Right forelimb (tissue), 1 donor: Measurements from ENCODE around the gene AKT2.

Experiments used
- DNase-seq: peaks from one replicate; pipeline ENCODE4 v3.0.0-alpha.2; 2018

AKT2 gene

DNA sequence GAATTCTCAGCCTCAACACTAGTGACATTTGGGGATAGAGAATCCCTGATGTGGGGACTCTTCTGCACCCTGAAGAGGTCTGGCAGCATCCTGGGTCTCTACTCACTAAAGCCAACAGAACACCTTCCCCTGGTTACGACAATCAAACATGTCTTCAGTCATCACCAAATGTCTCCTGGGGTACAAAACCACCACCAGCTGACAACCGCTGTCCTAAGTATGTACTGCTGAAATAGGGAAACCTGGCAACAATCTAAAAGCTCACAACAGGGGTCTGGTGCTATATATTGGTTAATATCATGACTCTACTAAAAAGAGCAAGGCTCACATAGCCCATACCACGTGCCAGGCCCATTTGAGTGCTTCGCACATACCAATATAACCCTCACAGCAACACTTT is 13.4 kb downstream of the AKT2 start:
- DNase-seq, result no peak

DNA sequence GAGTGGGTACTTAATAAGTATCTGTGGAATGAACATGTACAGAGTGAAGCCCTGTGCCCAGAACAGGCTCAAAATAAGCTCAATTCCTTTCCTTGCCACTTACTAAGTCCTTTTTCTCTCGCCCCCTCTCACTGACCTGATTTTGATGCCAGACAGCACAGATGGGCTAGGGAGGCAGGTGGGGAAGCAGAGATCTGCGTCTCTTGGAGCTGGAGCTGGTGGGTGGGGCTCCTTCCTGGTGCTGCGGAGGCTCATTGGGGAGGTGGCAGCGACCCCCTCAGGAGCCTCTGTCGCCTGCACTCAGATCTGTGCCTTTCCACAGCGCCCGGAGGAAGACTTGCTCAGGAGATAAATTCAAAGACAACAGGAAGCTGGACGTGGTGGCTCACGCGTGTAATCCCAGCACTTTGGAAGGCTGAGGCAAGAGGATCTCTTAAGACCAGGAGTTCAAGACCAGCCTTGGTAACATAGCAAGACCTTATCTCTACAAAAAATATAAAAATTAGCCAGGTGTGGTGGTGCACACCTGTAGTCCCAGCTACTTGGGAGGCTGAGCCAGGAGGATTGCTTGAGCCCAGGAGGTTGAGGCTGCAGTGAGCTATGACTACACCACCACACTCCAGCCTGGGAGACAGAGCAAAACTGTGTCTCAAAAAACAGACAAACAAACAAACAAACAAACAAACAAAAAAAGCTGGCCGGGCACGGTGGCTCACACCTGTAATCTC is 14.6 kb downstream of the AKT2 start:
- no peak for DNase-seq

DNA sequence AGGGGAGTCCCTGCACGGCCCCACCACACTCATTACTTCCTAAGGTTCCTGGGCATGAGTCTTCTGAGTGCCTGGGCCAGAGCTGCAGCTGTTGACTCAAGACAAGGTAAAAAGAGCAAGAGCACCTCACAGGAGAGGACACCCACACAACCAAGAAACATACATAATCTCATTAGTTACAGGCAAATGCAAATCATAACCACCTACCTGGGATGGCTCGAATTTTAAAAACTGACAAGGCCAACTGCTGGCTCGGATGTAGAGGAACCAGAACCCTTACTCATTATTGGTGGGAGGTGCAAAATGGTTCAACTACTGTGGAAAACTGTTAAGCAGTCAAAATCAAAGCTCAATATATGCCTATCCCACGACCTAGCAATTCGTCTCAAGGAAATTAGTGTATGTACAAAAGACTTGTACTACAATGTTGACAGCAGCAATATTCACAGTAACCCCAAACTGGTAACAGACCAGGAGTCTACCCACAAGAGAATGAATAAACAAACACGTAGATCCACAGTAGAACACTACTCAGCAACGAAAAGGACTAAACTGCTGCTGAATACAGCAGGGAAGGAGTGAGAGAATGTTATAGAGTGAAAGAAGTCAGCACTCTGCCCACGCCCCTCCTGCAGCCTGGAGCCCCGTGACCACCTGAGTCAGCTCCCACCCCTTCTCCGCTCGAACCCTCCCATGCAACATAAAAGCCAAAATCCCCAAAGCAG is 15.8 kb downstream of the AKT2 start:
- no peak for DNase-seq

DNA sequence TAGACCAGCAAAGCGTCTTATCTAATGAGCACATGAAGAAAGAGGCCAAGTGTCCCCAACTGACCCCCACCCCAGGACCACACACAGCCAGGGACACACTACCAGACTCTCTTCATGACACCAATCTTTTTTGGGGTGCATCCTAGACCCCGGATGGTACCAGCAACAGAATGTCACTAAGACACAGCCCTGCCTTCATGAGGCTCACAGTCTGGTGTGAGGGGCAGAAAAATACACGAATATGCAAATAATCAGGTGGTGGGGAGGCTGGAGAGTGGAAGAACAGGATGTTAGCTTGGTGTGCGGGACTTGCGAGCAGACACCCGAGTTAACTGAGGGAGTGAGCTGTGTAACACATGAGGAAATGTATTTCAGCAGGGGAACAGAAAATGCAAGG is 17.5 kb downstream of the AKT2 start:
- DNase-seq, result no peak

DNA sequence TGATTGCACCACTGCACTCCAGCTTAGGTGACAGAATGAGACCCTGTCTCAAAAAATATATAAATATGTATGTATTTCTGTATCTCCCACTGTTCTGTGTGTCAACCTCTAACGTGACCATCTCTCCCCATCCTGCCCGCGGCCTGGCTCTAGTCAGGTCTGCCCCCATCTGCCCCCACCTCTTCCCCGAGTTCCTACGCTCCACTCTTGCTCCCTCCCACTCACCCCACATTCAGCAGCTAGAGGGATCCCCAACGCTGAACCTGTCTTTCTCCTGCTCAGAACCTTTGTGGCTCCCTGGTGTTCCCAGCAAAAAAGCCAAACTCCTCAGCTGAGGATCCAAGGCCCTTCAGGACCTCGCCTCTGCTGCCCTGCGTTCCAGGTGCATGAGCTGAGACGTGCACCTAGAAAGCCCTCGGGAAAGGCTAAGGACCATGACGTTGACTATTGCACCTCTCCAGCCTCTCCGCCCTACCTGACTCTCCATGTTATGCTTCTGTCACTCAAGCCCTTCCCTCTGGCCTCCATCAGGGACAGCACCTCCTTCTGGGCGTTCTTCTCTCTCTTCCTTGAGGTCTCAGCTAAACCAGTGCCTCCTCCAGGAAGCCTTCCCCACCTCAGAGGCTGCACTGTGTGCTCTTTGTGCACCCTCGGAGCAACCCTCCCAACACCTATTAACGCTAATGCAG is 18.1 kb downstream of the AKT2 start:
- DNase-seq, result no peak

DNA sequence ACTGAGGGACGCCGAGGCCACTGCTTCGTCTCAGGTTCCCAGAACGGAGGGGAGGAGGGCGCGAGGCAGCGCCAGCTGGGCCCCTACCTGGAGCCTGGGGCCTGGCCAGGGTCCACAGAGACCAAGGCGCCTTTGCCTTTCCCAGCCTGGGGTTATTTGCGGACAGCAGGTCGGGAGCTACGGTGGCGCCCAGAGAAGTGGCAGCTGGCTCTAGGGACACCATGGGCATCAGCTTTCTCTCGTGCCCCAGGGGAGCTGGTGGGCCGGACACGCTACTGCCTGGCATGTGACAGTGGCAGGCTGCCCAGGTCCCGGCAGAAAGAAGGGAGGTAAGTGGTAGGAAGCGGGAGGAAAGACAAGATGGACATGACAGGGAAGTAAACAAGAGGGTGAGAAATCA is 19.0 kb downstream of the AKT2 start:
- no peak for DNase-seq

DNA sequence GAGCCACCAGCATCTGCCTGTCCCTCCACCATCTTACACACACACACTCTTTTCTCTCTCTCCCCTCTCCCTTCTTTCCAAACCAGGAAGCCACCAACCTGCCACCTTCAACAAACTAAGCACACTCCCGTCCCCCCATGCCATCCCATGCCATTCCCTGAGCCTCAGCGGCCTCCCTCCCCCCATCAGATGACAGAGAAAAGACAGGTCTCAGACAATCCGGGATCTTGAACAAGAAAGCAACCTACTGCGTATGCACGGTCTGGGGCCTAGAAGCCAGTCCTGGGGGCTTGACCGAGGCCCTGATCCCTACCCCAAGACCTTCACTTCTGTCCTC is 19.4 kb downstream of the AKT2 start:
- DNase-seq, result no peak

DNA sequence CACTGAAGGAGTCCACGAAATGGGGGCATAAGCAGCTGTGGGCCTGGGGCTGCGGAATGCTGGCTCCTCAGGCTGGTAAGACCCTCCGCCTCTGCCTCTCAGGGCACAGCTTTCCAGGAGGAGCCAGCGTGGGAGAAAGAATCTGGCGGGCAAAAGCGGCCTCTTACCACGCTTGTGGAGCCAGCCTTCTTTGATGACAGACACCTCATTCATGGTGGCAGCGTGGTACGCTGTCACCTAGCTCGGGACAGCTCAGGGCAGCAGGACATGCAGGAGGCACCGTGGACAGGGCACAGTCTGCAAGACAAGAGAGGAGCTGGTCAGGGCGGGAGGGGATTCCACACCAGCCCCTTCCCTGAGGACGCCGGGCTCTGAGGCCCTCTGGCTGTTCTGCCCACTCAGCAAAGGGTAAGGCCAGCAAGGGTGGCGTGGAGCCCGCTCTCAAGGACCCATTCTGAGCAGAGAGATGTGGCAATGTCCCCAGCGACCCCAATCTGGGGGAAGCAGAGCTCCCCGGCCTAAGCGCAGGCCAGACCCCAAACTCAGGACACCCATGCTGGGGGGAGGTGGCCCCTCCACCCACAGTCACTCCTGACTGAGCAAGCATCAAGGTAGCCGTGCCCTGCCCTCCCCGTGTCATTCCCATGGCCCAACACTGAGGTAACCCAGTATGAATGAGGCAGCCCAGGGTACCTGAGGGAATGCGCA is 19.9 kb downstream of the AKT2 start:
- DNase-seq, result no peak

DNA sequence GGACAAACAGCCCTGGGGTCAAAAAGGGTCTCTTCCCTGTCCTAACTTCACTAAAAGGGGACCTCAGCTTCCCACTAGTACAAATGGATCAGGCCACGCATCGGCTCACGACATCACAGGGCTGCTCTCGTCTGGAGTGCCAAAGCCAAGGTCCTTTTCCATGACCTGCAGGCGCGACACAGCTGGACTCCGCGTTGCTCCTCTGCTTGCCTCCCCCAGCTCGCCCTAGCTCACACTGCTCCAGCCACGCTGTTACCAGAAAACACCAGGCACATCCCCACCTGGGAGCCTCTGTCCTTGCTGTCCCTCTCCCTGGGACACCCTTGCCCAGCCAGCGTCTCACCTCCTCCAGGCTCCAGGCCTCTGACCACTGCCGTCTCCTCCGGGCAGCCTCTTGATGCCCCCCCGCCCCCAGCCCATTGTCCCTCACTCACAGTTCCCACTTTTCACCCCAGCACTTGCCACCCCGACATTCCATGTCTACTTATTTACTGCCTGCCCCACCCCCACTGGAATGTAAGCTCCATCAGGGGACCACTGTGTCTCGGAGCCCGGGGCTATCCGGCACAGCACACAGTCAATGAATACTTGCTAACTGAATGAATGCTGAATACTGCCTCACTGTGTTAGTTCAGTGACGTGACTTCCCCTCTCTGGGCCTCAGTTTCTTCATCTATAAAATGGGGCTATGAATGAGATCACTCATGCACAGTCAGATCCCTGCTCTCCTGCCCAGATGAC is 20.7 kb downstream of the AKT2 start:
- DNase-seq, result no peak

DNA sequence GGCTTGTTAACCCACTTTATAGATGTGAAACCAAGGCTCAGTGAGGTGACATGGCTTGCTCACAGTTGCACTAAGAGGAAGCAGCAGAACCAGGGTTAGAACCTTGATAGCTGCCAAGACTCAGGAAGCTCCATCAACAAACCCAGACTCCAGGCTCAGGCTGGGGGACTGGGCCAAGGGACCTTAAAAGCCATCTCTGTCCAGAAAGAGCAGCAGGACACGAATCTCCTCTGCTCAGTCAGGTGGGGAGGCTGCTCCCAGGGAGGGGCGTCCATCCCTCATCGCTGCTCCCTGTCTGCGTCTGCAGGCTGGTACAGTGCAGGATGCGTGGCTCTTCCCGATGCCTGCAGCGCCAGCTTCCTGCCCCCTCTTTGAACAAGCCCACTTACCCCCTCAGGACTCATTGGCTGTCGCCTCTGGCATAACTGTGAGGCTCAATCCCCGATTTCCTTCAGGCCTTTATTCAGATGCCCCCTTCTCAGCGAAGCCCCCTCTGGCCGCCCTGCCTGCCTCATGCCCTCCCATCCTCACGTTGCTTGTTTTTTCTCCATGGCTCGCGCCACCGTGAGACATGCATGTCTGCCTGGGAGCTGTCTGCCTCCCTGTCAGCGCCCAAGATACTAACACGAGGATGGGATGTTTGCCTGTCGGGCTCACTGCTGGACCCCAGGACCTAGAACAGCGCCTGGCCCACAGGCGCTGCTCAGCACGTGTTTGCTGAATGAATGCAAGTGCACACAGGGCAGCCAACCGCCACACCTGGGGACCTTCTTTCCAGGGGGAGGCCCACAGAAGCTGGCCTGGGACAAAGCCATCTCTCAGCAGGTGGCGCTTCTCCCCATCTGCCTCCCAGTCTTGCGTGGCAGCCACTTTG is 21.5 kb downstream of the AKT2 start:
- no peak for DNase-seq

DNA sequence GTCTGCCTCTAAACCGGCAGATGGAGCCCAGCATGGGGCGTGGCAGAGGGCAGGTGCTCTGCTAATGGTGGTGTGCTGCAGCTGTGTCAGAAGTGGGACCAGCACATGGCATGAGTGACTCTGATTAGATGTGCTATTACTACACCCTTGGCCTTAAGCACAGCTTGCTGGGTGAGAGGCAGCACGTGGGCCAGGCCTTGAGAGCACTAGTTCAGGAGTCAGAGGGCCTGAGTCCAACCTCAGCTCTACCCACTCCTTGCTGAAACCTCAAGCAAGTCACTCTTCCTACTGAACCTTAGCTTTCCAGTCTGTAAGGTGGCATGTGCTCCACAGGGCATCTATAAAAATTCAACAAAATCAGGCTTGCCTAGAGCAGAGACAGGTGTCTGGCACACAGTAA is 22.7 kb downstream of the AKT2 start:
- DNase-seq, result no peak

DNA sequence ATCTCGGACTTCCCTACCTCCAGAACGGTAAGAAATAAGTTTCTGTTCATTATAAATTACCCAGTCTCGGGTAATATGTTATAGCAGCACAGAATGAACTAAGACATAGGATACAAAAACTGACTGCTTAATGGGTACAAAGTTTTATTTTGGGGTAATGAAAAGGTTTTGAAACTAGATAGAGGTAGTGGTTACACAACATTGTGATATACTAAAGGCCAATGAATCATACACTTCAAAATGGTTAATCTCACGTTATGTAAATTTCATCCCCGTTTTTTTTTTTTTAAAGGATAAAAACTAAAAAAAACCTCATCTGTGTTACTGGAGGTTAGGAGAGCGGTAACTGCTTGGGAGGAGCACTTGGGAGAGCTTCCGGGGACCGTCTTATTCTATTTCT is 23.5 kb downstream of the AKT2 start:
- no peak for DNase-seq

DNA sequence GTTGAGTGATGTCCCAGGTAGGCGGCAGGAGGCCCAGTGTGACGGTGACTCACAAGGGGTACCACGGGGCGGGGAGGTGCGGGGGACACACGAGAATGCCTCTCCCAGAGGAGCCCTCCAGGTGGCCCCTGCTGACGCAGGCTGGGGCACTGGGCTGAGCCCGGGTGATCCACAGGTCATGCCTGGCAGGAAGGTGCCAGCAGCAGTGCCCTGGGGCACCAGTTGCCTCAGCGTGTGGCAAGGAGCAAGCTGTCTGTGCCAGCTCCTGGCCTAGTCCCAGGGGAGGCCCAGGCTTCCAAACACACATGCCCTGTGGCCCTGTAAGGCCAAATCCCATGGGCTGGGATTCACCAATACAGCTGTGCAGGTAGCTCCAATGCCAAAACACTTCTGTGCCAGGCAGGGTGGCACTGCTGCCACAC is 28.0 kb downstream of the AKT2 start:
- DNase-seq, result no peak

DNA sequence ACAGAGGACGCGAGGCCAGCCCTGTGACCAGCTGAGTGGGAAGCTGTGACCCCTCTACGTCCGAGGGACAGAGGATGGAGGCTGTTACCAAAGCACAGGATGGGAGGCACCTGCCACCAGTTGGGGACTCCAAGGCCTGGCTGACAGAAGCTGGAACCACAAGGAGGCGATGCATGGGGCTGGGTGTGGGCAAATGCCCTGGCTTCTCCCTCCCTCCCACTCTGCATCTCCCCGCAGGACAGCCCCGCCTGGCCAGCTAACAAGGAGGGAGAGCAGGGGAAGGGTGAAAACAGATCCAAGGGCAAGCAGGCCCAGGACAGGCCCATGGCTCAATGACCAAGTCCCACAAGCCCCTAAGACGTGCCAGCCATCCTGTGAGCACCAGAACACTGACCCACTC is 28.6 kb downstream of the AKT2 start:
- DNase-seq, result no peak

DNA sequence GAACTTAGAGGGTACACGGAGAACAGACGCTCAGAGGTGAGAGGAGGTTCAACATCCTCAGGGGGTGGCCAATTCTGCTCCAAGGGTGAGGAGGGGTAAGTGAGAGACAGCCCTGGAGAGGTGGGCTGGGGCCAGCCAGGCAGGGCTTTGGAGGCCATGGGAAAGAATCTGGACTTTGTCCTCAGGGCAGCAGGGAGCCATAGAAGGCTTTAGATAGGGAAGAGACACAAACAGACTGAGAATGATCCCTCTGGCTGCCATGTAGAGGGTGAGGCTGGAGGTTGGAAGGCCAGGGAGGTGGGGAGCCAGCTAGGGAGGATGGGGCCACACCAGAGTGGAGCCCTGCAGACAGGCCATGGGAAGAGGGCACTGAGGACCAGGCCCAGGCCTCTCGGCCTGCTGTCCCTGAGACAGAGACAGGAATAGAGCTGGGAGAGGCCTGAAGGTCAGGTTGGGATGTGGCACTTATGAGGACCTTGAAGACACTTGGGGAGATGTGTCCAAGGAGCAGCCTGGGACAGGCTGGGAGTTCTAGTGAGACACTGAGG is 29.5 kb downstream of the AKT2 start:
- no peak for DNase-seq

DNA sequence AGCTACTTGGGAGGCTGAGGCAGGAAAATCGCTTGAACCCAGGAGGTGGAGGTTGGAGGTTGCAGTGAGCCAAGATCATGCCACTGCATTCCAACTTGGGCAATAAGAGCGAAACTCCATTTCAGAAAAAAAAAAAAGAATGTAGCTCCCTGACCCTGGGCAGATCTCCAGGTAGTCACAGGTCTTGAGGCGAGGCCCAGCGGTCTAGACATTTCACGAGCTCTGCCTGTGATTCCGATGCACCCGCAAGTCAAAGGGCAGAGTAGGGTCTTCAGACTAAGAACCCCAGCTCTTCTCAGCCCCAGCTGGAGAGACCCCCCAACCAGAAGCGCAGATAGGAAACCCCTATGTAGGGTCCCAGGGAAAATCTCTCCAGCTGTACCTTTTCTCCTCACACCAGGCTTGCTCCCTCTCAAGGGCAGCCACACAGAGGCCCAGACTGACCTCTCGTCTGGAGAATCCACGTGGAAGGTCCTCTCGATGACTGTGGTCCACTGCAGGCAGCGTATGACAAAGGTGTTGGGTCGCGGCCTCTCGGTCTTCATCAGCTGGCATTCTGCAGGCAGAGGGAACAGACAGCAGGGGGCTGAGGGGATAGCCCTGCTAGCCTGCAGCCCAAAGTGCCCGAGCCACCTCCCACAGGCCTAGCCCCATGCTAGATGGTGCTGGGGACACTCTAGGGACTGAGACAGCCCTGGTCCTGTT is 30.3 kb downstream of the AKT2 start:
- DNase-seq, result no peak

DNA sequence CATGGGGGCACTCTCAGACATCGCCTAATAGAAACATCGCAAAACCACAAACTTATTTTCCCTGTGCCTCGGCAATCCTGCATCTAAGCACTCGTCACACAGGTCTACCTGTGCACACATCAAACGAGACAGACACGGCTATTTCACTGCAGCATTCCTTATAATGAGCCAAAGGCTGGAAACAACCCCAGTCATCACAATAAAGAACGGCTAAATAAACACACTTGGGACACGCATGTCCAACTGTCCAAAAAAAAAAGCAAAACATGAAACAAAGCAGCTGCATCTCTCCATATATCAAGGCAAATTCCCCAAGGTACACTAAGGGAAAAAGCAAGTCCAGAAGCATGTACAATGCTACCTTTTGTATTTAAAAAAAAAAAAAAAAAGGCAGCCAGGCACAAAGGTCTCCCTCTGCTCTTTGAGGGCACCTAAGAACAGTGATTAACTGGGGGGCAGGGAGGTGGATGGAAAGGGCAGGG is 31.5 kb downstream of the AKT2 start:
- no peak for DNase-seq

DNA sequence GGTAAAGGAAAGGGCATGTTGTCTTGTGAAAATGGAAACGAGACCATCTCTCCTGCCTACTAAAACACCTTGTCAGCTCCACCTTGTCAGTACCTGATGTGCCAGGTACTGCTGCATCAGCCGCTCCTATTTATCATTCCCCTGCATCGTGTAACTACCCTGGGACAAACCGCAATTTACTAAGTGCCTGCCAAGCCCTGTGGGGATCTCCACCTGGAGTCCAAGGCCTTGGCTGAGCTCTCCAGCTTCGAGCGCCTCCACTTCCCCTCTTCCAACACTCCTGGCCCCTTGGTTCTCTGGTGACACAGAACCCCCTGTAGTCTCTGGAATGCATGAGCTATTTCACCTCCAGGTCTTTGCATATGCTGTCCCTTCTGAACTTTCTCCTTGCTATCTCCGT is 32.8 kb downstream of the AKT2 start:
- DNase-seq, result no peak

DNA sequence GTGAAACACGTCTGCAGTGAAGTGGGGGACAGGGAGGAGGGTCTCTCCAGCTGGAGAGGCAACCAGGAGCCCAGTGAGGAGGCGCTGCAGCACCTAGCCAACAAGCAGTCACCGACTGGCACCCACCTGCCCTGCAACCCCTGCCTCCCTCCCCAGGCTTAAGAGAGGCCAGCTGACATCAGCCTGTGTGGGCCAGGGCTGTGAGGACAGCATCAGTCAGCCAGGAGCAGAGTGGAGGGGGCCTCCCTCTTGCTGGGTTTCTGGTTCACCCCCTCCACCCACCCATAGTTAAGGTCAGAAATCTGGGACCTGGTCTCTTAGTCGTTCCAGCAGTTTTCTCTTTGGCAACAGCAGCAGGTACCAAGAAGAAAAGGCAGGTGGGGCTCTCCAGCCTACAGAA is 33.2 kb downstream of the AKT2 start:
- DNase-seq, result no peak

DNA sequence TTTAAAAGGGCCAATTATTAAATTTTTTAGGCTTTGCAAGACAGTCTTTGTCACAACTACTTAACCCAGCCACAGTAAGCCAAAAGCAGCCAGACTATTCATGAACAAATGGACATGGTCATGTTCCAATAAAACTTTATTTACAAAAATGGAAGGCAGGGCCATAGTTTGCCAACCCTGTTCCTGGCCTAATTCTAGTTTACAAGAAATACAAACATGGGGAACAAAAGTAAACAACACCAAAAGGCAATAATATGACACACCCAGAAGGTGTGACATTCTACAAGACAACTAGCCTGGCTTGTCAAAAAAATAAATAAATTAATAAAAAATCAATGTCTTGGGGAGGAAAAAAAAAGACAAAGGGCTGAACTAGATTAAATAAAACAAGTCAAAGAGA is 33.9 kb downstream of the AKT2 start:
- no peak for DNase-seq

DNA sequence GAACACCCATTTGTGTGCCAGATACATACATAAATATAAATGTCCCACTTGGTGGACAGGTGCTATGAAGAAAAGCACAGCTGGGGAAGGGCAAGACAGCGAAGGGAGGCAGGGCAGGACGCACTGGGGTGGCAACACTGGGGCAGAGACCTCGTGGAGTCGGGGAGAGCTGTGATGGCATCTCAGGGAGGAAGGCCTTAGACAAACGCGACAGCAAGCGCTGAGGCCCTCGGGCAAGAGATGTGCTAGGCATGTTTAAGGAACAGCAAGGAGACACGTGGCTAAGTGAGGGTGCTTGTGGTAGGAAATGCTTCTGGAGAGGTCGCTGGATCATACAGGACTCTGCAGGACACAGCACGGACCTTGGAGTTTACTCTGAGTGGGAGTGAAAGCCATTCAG is 35.4 kb downstream of the AKT2 start:
- no peak for DNase-seq
